Sigmoid colon (tissue), 7 donors: ENCODE results near the gene EGFL6. TPM values are rescaled to one million over a fixed set of nuclear protein-coding genes. Genes with fewer than 3 reads are reported as not detected.
"Not testable (repeated sequence)": the region's sequence is repeated elsewhere in the genome, so short reads cannot be mapped to it uniquely, and the experiment has no call there.

Source experiments
- DNase-seq: peaks from one replicate; pipeline ENCODE4 v3.0.0-alpha.2; 2019
- H3K27ac ChIP-seq, 4 donors: fragments of 200-600 bp; sonication (generic); one replicate each; pipeline ENCODE4 v1.5.1; 2016 to 2019; ENCODE audit warnings: mild to moderate bottlenecking in 1 of 4
- H3K27me3 ChIP-seq, 3 donors: fragments of 200-600 bp; sonication (generic); one replicate each; pipeline ENCODE4 v1.5.1; 2019; ENCODE audit warnings: mild to moderate bottlenecking in 1 of 3
- H3K36me3 ChIP-seq, 4 donors: fragments of 200-600 bp; sonication (generic); one replicate each; pipeline ENCODE4 v1.5.1; 2016 to 2019
- H3K4me1 ChIP-seq, 4 donors: fragments of 200-600 bp; sonication (generic); one replicate each; pipeline ENCODE4 v1.5.1; 2017 to 2019
- H3K4me3 ChIP-seq, 4 donors: fragments of 200-600 bp; sonication (generic); one replicate each; pipeline ENCODE4 v1.5.1; 2017 to 2019; ENCODE audit warnings: mild to moderate bottlenecking in 2 of 4, moderate library complexity in 1 of 4
- H3K9me3 ChIP-seq, 4 donors: fragments of 200-600 bp in 3 of 4; sonication (generic) in 3 of 4; one replicate each; pipeline versions ENCODE4 v1.5.1 to v1.6.1; 2013 to 2019
- EP300 ChIP-seq, 4 donors: sonication (generic); formaldehyde crosslinking; IDR thresholded peaks; one replicate each; pipeline ENCODE4 v1.6.1; 2017; ENCODE audit warnings: antibody characterized with exemption in 4 of 4
- POLR2A ChIP-seq, 2 donors: fragments of 450-650 bp; IDR thresholded peaks; one replicate each; pipeline ENCODE4 v1.6.1; 2016; ENCODE audit warnings: antibody characterized with exemption in 2 of 2, mild to moderate bottlenecking in 2 of 2, moderate library complexity in 2 of 2
- POLR2AphosphoS5 ChIP-seq, 4 donors: sonication (generic); formaldehyde crosslinking; IDR thresholded peaks; one replicate each; pipeline ENCODE4 v1.6.1; 2017; ENCODE audit warnings: antibody characterized with exemption in 4 of 4
- WGBS, 2 donors: extraction: QIAGEN DNeasy Blood & Tissue Kit; methylation state at CpG; one replicate each; pipeline ENCODE4 v1.1.7; 2013; 5-methylcytosine and 5-hydroxymethylcytosine counted together
- intact Hi-C: fragments of 100-400 bp; cut with DNase I; formaldehyde crosslinking; loops from one replicate; pipeline ENCODE4 v1.15.1; 2023
- polyA plus RNA-seq, 3 donors: library from polyadenylated mRNA; stranded (reverse); fragments of 200-250 nt; gene quantifications; one replicate each; pipeline ENCODE4 v1.2.3, GENCODE V29; 2013
- total RNA-seq, 4 donors: library from RNA; depleted of rRNA; stranded (reverse); fragments of >200 nt; gene quantifications; one replicate each; pipeline ENCODE4 v1.1.0, GENCODE V29; 2016
- TF ChIP-seq, protein P1 (sequence below), 4 experiments: fragments of 450-650 bp in 3 of 4; fragments of 200-600 bp in 1 of 4; IDR thresholded peaks; one replicate each; pipeline ENCODE4 v1.5.1; 2016 to 2019; ENCODE audit warnings: antibody characterized with exemption in 4 of 4, mild to moderate bottlenecking in 3 of 4, moderate library complexity in 2 of 4
- donor health status: healthy with polysubstance abuse.
- donor health status: Bipolar disorder and iron deficiency.
- donor health status: healthy.

Gene EGFL6
- total and polyA plus RNA-seq, 7 donors: 0.32 to 0.60 TPM; not detected in 5

DNA sequence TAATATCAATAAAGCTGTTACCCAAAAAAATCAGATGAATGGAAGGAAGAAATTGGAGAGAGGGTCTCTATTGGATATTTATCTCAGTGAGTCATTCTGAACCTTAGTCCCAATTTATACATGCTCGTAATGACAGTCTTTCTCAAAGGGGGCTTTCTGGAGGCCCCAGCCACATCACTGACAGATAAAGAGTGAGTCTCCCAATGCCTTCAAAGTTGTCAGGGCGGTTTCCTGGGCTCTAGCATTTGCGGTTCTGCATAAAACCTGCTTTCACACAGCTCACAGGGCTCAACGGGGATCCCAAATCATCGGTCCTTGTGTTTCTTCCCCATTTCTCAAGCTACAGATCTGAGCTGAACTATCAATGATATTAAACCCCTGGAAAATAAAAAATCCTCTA is 100.8 kb downstream of the EGFL6 start:
- intact Hi-C loops: no loop called here
- no peaks in the 10 kb centered on the region for H3K27me3 ChIP-seq
- no peak overlapping the region for H3K27ac ChIP-seq
- H3K4me3 ChIP-seq: no peak overlapping the region
- H3K4me1 ChIP-seq: peaks cover 0 to 4% (median 2%) of the 10 kb centered on the region in 4 donors
- no peak for DNase-seq
- 88 to 94% methylated on average over 5 of the region's 5 CpGs for WGBS, 2 donors
- no peaks in the 10 kb centered on the region for H3K9me3 ChIP-seq
- H3K36me3 ChIP-seq: no peaks in the 10 kb centered on the region
- TF ChIP-seq POLR2AphosphoS5 (IDR thresholded peaks at IDR 0.05) (no peak), EP300 (IDR thresholded peaks at IDR 0.05) (no peak), POLR2A (IDR thresholded peaks at IDR 0.05) (no peak)
- TF ChIP-seq, protein P1, sequence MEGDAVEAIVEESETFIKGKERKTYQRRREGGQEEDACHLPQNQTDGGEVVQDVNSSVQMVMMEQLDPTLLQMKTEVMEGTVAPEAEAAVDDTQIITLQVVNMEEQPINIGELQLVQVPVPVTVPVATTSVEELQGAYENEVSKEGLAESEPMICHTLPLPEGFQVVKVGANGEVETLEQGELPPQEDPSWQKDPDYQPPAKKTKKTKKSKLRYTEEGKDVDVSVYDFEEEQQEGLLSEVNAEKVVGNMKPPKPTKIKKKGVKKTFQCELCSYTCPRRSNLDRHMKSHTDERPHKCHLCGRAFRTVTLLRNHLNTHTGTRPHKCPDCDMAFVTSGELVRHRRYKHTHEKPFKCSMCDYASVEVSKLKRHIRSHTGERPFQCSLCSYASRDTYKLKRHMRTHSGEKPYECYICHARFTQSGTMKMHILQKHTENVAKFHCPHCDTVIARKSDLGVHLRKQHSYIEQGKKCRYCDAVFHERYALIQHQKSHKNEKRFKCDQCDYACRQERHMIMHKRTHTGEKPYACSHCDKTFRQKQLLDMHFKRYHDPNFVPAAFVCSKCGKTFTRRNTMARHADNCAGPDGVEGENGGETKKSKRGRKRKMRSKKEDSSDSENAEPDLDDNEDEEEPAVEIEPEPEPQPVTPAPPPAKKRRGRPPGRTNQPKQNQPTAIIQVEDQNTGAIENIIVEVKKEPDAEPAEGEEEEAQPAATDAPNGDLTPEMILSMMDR (IDR thresholded peaks at IDR 0.05): no peak

DNA sequence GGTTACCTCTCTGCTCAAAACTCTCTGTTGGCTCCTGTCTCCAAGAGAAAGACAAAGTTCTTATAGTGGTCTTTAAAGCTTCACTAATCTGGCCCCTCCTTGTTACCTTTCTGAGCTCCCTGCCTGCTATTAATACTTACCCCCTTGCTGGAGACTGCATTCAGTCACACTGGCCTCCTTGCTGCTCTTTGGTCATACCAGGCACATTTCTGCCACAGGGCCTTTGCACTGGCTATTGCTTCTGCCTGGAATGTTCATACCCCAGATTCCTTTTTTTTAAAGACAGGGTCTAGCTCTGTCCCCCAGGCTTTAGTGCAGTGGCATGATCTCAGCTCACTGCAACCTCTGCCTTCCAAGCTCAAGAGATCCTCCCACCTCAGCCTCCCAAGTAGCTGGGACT is 103.6 kb downstream of the EGFL6 start:
- Histone ChIP-seq H3K4me1 (no peaks in the 10 kb centered on the region), H3K36me3 (no peaks in the 10 kb centered on the region), H3K4me3 (no peak overlapping the region), H3K9me3 (no peaks in the 10 kb centered on the region), H3K27ac (no peak overlapping the region), H3K27me3 (no peaks in the 10 kb centered on the region)
- intact Hi-C loops: no loop called here
- no peak for DNase-seq
- TF ChIP-seq POLR2A (IDR thresholded peaks at IDR 0.05): no peak
- TF ChIP-seq POLR2AphosphoS5 (IDR thresholded peaks at IDR 0.05): no peak
- no peak for TF ChIP-seq EP300 (IDR thresholded peaks at IDR 0.05)
- TF ChIP-seq, protein P1 (IDR thresholded peaks at IDR 0.05): no peak

DNA sequence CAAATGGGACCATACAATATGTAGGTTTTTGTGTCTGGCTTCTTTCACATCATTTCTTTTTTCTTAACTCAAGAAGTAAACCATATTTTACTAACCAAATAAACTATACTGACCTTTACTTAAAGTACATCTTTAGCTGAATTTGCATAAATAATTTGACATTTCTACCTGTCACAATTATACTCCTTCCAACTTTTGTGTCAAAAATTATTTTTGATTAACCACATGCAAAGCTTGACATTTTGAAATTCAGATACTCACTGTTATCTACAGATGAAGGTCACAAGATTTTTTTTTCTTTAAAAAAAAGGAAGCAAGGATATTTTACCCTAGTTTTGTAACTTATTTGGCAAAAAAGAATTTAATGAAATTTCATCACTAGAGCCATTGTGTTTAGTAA is 107.5 kb downstream of the EGFL6 start:
- H3K4me3 ChIP-seq: no peak overlapping the region
- H3K36me3 ChIP-seq: no peaks in the 10 kb centered on the region
- no peaks in the 10 kb centered on the region for H3K4me1 ChIP-seq
- TF ChIP-seq POLR2AphosphoS5 (IDR thresholded peaks at IDR 0.05) (no peak), POLR2A (IDR thresholded peaks at IDR 0.05) (no peak), EP300 (IDR thresholded peaks at IDR 0.05) (no peak)
- TF ChIP-seq, protein P1 (IDR thresholded peaks at IDR 0.05): no peak
- H3K27me3 ChIP-seq: no peaks in the 10 kb centered on the region
- no peak for DNase-seq
- no peaks in the 10 kb centered on the region for H3K9me3 ChIP-seq
- intact Hi-C loops: no loop called here
- no peak overlapping the region for H3K27ac ChIP-seq

DNA sequence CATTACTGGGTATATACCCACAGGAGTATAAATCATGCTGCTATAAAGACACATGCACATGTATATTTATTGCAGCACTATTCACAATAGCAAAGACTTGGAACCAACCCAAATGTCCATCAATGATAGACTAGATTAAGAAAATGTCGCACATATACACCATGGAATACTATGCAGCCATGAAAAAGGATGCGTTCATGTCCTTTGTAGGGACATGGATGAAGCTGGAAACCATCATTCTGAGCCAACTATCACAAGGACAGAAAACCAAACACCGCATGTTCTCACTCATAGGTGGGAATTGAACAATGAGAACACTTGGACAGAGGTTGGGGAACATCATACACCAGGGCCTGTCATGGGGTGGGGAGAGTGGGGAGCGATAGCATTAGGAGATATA is 110.3 kb downstream of the EGFL6 start:
- 97 to 98% methylated on average over 3 to 4 of the region's 4 CpGs for WGBS, 2 donors
- H3K4me3 ChIP-seq, intact Hi-C loops, H3K4me1 ChIP-seq, H3K36me3 ChIP-seq, H3K27me3 ChIP-seq, DNase-seq, H3K27ac ChIP-seq, H3K9me3 ChIP-seq: not testable (repeated sequence)

DNA sequence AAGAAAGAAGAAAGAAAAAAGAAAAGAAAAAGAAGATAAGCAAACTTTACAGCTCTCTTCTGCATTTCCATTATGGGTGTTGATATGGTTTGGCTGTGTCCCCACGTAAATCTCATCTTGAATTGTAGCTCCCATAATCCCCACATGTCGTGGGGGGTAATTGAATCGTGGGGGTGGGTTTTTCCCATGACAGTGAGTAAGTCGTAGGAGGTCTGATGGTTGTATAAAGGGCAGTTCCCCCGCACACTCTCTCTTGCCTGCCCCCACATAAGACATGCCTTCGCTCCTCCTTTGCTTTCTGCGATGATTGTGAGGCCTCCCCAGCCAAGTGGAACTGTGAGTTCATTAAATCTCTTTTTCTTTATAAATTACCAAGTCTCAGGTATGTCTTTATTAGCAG is 112.2 kb downstream of the EGFL6 start:
- Histone ChIP-seq H3K4me3 (no peak overlapping the region), H3K4me1 (no peaks in the 10 kb centered on the region), H3K9me3 (no peaks in the 10 kb centered on the region), H3K36me3 (no peaks in the 10 kb centered on the region), H3K27me3 (no peaks in the 10 kb centered on the region), H3K27ac (no peak overlapping the region)
- TF ChIP-seq POLR2A (IDR thresholded peaks at IDR 0.05) (no peak), POLR2AphosphoS5 (IDR thresholded peaks at IDR 0.05) (no peak), EP300 (IDR thresholded peaks at IDR 0.05) (no peak)
- TF ChIP-seq, protein P1 (IDR thresholded peaks at IDR 0.05): no peak
- intact Hi-C loops: no loop called here
- no peak for DNase-seq
- WGBS, 2 donors: 92 to 93% methylated on average over 7 of the region's 7 CpGs

Other genes with a start within 250 kb of the EGFL6 start
- not detected for gene ATXN3L, start 249.5 kb upstream of the EGFL6 start, total RNA-seq
- gene ATXN3L, start 249.5 kb upstream of the EGFL6 start, polyA plus RNA-seq: not detected
- gene TCEANC, start 83.5 kb downstream of the EGFL6 start, total RNA-seq: 1 to 10 TPM; 2.6 to 8.7 (median 6.2) TPM
- gene TCEANC, start 83.5 kb downstream of the EGFL6 start, polyA plus RNA-seq: 1 to 10 TPM; 1.2 to 2.0 (median 1.2) TPM
- gene RAB9A, start 119.5 kb downstream of the EGFL6 start, total RNA-seq: 10 to 100 TPM; 11.8 to 28.6 (median 24.4) TPM
- gene RAB9A, start 119.5 kb downstream of the EGFL6 start, polyA plus RNA-seq: 10 to 100 TPM; 31.6 to 73.5 (median 46.2) TPM
- 10 to 100 TPM; 20.1 to 22.8 (median 22.4) TPM for gene TRAPPC2, start 165.0 kb downstream of the EGFL6 start, total RNA-seq
- 1 to 10 TPM; 5.5 to 9.0 (median 6.0) TPM for gene TRAPPC2, start 165.0 kb downstream of the EGFL6 start, polyA plus RNA-seq
- 10 to 100 TPM; 12.8 to 46.0 (median 15.1) TPM for gene OFD1, start 165.1 kb downstream of the EGFL6 start, total RNA-seq
- gene OFD1, start 165.1 kb downstream of the EGFL6 start, polyA plus RNA-seq: 10 to 100 TPM in 2 of 3 donors, 1 to 10 TPM in 1; 7.4 to 21.2 (median 19.8) TPM
- gene GPM6B, start 247.5 kb downstream of the EGFL6 start, total RNA-seq: 10 to 100 TPM; 24.0 to 40.3 (median 27.4) TPM
- 1 to 10 TPM in 2 of 3 donors, under 1 TPM in 1; 0.46 to 4.5 (median 1.8) TPM for gene GPM6B, start 247.5 kb downstream of the EGFL6 start, polyA plus RNA-seq